HCT116 (cell line): Measurements from ENCODE around the gene RPL12. TPM values are rescaled to one million over a fixed set of nuclear protein-coding genes. Genes with fewer than 3 reads are reported as not detected.

Experiments used
- ATAC-seq: fragments of 200-7000 bp; cut with Tn5 transposase; 2 replicates; pipeline ENCODE4 v1.9.1; 2020; ENCODE audit warnings: mild to moderate bottlenecking, moderate library complexity
- BruUV-seq: library from RNA; stranded (reverse); fragments of 400-500 nt; replicated peaks from 2 replicates; lab custom pipeline; 2021; lab: Mats Ljungman, UMichigan
- CTCF ChIA-PET: fragments of 300-600 bp; sonication (Branson Sonifier 250); formaldehyde crosslinking; loops from one replicate; lab custom pipeline; 2021; ENCODE audit warnings: antibody characterized with exemption; lab: Charles Lee
- POLR2A ChIA-PET: fragments of 300-600, 350-600 bp; sonication (Branson Sonifier 250); formaldehyde crosslinking; loops from one replicate; lab custom pipeline; 2021; ENCODE audit warnings: antibody characterized with exemption; lab: Charles Lee
- RAD21 ChIA-PET, 2 experiments: fragments of 300-600 bp; sonication (Branson Sonifier 250); formaldehyde crosslinking; loops; one replicate each; lab custom pipeline; 2023; ENCODE audit warnings: low total read pairs in 2 of 2; ENCODE audit not compliant: uncharacterized antibody in 2 of 2, unreplicated experiment in 2 of 2, low non-redundant PET in 1 of 2; lab: Charles Lee
- DNase-seq: peaks from one replicate; pipeline ENCODE4 v3.0.0-alpha.2; 2010; ENCODE audit warnings: low read depth, low spot score
- H2AFZ ChIP-seq: fragments of 200-600 bp; shearing (Covaris generic), sonication (generic); 2 replicates; pipeline ENCODE4 v1.6.1; 2017; ENCODE audit warnings: low read depth, mixed run types, mixed read lengths, antibody characterized with exemption, low read length; ENCODE audit not compliant: poor library complexity, severe bottlenecking
- H3K27ac ChIP-seq: 2 replicates; pipeline ENCODE4 v1.5.1; 2012; ENCODE audit warnings: low read depth, low read length
- H3K27me3 ChIP-seq: fragments of 200-600 bp; sonication (generic); 2 replicates; pipeline ENCODE4 v1.6.1; 2016; ENCODE audit warnings: mixed run types, low read length, mixed read lengths; ENCODE audit not compliant: insufficient read depth
- H3K36me3 ChIP-seq, 2 experiments: fragments of 200-500 bp in 1 of 2; fragments of 200-600 bp in 1 of 2; sonication (Bioruptor generic) in 1 of 2; sonication (generic) in 1 of 2; 2 replicates each; pipeline versions ENCODE4 v1.5.1 to v1.6.1; 2014 to 2016; ENCODE audit warnings: low read length in 2 of 2, inconsistent platforms in 1 of 2, mixed read lengths in 1 of 2, mixed run types in 1 of 2; ENCODE audit not compliant: insufficient read depth in 2 of 2, control insufficient read depth in 1 of 2
- H3K4me1 ChIP-seq, 2 experiments: fragments of 200-600 bp in 1 of 2; sonication (generic) in 1 of 2; 2 replicates each; pipeline versions ENCODE4 v1.5.1 to v1.6.1; 2012 to 2017; ENCODE audit warnings: low read length in 2 of 2, inconsistent platforms in 1 of 2, mild to moderate bottlenecking in 1 of 2, mixed read lengths in 1 of 2, mixed run types in 1 of 2, moderate library complexity in 1 of 2; ENCODE audit not compliant: insufficient read depth in 2 of 2, control insufficient read depth in 1 of 2
- H3K4me2 ChIP-seq: fragments of 200-600 bp; sonication (generic); 2 replicates; pipeline ENCODE4 v1.6.1; 2017; ENCODE audit warnings: mixed run types, low read length, mixed read lengths
- H3K4me3 ChIP-seq, 2 experiments: fragments of 200-600 bp in 1 of 2; sonication (generic) in 1 of 2; replicated peaks in 1 of 2; 2 replicates each; pipeline ENCODE4 v1.5.1; 2011 to 2016; ENCODE audit warnings: low read length in 2 of 2, control low read depth in 1 of 2, low read depth in 1 of 2, mild to moderate bottlenecking in 1 of 2, mixed read lengths in 1 of 2, mixed run types in 1 of 2
- H3K79me2 ChIP-seq: fragments of 200-600 bp; sonication (generic); 2 replicates; pipeline ENCODE4 v1.6.1; 2017; ENCODE audit warnings: mild to moderate bottlenecking, mixed run types, low read length, moderate library complexity, mixed read lengths; ENCODE audit not compliant: insufficient read depth
- H3K9ac ChIP-seq: fragments of 200-600 bp; sonication (generic); 2 replicates; pipeline ENCODE4 v1.6.1; 2016; ENCODE audit warnings: low read length, mixed read lengths
- H3K9me2 ChIP-seq: fragments of 200-600 bp; sonication (generic), shearing (Covaris generic); 2 replicates; pipeline ENCODE4 v1.6.1; 2017; ENCODE audit warnings: mixed run types, mild to moderate bottlenecking, moderate library complexity; ENCODE audit not compliant: insufficient read depth
- H3K9me3 ChIP-seq, 2 experiments: fragments of 200-500 bp in 1 of 2; fragments of 200-600 bp in 1 of 2; sonication (Bioruptor generic) in 1 of 2; sonication (generic) in 1 of 2; 2 replicates each; pipeline ENCODE4 v1.6.1; 2014 to 2017; ENCODE audit warnings: low read length in 2 of 2, mixed read lengths in 2 of 2, inconsistent platforms in 1 of 2, low read depth in 1 of 2, mild to moderate bottlenecking in 1 of 2, mixed run types in 1 of 2, moderate library complexity in 1 of 2; ENCODE audit not compliant: control insufficient read depth in 1 of 2, insufficient read depth in 1 of 2
- H4K20me1 ChIP-seq: fragments of 200-600 bp; sonication (generic), shearing (Covaris generic); 2 replicates; pipeline ENCODE4 v1.6.1; 2017; ENCODE audit warnings: mixed run types, mild to moderate bottlenecking, moderate library complexity; ENCODE audit not compliant: insufficient read depth
- CBX3 ChIP-seq: IDR thresholded peaks from 2 replicates; pipeline ENCODE4 v1.6.1; 2012; ENCODE audit warnings: low read depth
- CEBPB ChIP-seq: IDR thresholded peaks from 2 replicates; pipeline ENCODE4 v1.6.1; 2012; ENCODE audit warnings: low read depth
- EGR1 ChIP-seq: IDR thresholded peaks from 2 replicates; pipeline ENCODE4 v1.6.1; 2012; ENCODE audit warnings: low read depth
- ELF1 ChIP-seq: IDR thresholded peaks from 2 replicates; pipeline ENCODE4 v1.6.1; 2012; ENCODE audit warnings: low read depth, borderline replicate concordance
- EZH2 ChIP-seq: fragments of 200-600 bp; sonication (generic); IDR thresholded peaks from 2 replicates; pipeline ENCODE4 v1.6.1; 2017; ENCODE audit warnings: antibody characterized with exemption, mixed run types
- EZH2phosphoT487 ChIP-seq: fragments of 200-600 bp; IDR thresholded peaks from 2 replicates; pipeline ENCODE4 v1.6.1; 2018; ENCODE audit warnings: antibody characterized with exemption, borderline replicate concordance
- FOSL1 ChIP-seq: IDR thresholded peaks from 2 replicates; pipeline ENCODE4 v1.6.1; 2012; ENCODE audit warnings: low read depth
- JUND ChIP-seq: IDR thresholded peaks from 2 replicates; pipeline ENCODE4 v1.6.1; 2012
- POLR2A ChIP-seq: IDR thresholded peaks from 2 replicates; pipeline ENCODE4 v1.7.0; 2011; ENCODE audit warnings: borderline replicate concordance; ENCODE audit not compliant: insufficient read depth, insufficient read length; ENCODE audit errors: extremely low read depth
- POLR2AphosphoS5 ChIP-seq: IDR thresholded peaks from 2 replicates; pipeline ENCODE4 v1.6.1; 2011; ENCODE audit warnings: mild to moderate bottlenecking, low read depth, low read length, moderate library complexity
- RAD21 ChIP-seq: IDR thresholded peaks from 2 replicates; pipeline ENCODE4 v1.6.1; 2012; ENCODE audit warnings: low read depth, mild to moderate bottlenecking
- REST ChIP-seq: IDR thresholded peaks from 2 replicates; pipeline ENCODE4 v1.6.1; 2012; ENCODE audit warnings: low read depth
- SIN3A ChIP-seq: IDR thresholded peaks from 2 replicates; pipeline ENCODE4 v1.6.1; 2012; ENCODE audit warnings: low read depth
- SP1 ChIP-seq: IDR thresholded peaks from 2 replicates; pipeline ENCODE4 v1.6.1; 2012; ENCODE audit warnings: low read depth
- SRF ChIP-seq: IDR thresholded peaks from 2 replicates; pipeline ENCODE4 v1.6.1; 2012; ENCODE audit warnings: low read depth
- ZBTB33 ChIP-seq: IDR thresholded peaks from 2 replicates; pipeline ENCODE4 v1.6.1; 2011; ENCODE audit warnings: mild to moderate bottlenecking, low read length, moderate library complexity; ENCODE audit not compliant: insufficient replicate concordance; ENCODE audit errors: extremely low read depth
- ZFX ChIP-seq: fragments of 450-650 bp; IDR thresholded peaks from 2 replicates; pipeline ENCODE4 v1.6.1; 2017
- ZNF274 ChIP-seq: fragments of 200-500 bp; sonication (Bioruptor generic); IDR thresholded peaks from 2 replicates; pipeline ENCODE4 v1.6.1; 2014; ENCODE audit warnings: mild to moderate bottlenecking, low read depth, low read length, inconsistent platforms
- intact Hi-C: fragments of 100-400 bp; cut with micrococcal nuclease; formaldehyde crosslinking; loops from 2 replicates; pipeline ENCODE4 v1.10.0; 2022
- total RNA-seq: library from RNA; stranded (reverse); gene quantifications from one replicate; pipeline ENCODE4 v1.2.1, GENCODE V29; 2021; ENCODE audit not compliant: unreplicated experiment
- TF ChIP-seq, protein P1 (sequence below): IDR thresholded peaks from 2 replicates; pipeline ENCODE4 v1.6.1; 2012
- TF ChIP-seq, protein P2 (sequence below): IDR thresholded peaks from 2 replicates; pipeline ENCODE4 v1.6.1; 2012

Gene RPL12
- total RNA-seq, 1 experiment from 2014 or later, result 2,679 TPM

- Histone ChIP-seq H4K20me1 (no peaks in the 10 kb centered on the region), H3K36me3 (peaks cover 12 to 19% of the 10 kb centered on the region in 2 experiments; a peak in 3 of 4 replicates), H3K4me2 (no peak overlapping the region), H3K4me3 (no peak overlapping the region), H3K4me1 (no peaks in the 10 kb centered on the region), H3K9ac (no peak overlapping the region), H2AFZ (no peak overlapping the region), H3K9me3 (no peaks in the 10 kb centered on the region), H3K79me2 (no peaks in the 10 kb centered on the region), H3K9me2 (no peaks in the 10 kb centered on the region), H3K27me3 (no peaks in the 10 kb centered on the region), H3K27ac (no peak overlapping the region)
- ATAC-seq, result no peak
- no TSS peak for BruUV-seq
- RAD21 ChIA-PET, result no interaction called here
- intact Hi-C loops, result no loop called here
- POLR2A ChIA-PET, result no interaction called here
- CTCF ChIA-PET, result no interaction called here
- no peak for TF ChIP-seq JUND
- no peak for TF ChIP-seq CBX3
- no peak for TF ChIP-seq ZNF274
- TF ChIP-seq SIN3A, result no peak
- no peak for TF ChIP-seq ELF1
- no peak for TF ChIP-seq POLR2AphosphoS5
- TF ChIP-seq, protein P1, sequence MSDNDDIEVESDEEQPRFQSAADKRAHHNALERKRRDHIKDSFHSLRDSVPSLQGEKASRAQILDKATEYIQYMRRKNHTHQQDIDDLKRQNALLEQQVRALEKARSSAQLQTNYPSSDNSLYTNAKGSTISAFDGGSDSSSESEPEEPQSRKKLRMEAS, result no peak
- no peak for TF ChIP-seq SRF
- TF ChIP-seq ZBTB33, result no peak
- no peak for TF ChIP-seq EZH2phosphoT487
- TF ChIP-seq CEBPB, result no peak
- TF ChIP-seq EGR1, result no peak
- no peak for TF ChIP-seq REST
- TF ChIP-seq SP1, result no peak
- TF ChIP-seq, protein P2, sequence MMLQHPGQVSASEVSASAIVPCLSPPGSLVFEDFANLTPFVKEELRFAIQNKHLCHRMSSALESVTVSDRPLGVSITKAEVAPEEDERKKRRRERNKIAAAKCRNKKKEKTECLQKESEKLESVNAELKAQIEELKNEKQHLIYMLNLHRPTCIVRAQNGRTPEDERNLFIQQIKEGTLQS, result no peak
- no peak for TF ChIP-seq RAD21
- TF ChIP-seq EZH2, result no peak
- no peak for TF ChIP-seq ZFX
- TF ChIP-seq FOSL1, result no peak
- TF ChIP-seq POLR2A, result no peak
- no peak for DNase-seq
These were observed 12.7 kb upstream of the RPL12 start for GRCh38 chr9:127463911-127464310.
